Measurements from ENCODE around the gene ARID3A.

Gene ARID3A

GRCh38 chr19:920051-920864 is 5.6 kb upstream of the ARID3A start:
- Histone ChIP-seq H3K27ac (peak overlapping the region; percentile 4), H3K4me3 (ENCODE audit: low read depth in 1 of 2, low read length in 1 of 2) (peak overlapping the region; percentile 27 to 50), H3K9me3 (no peaks in the 10 kb centered on the region), H3K27me3 (peaks cover 57% of the 10 kb centered on the region), H3K36me3 (no peaks in the 10 kb centered on the region), H3K4me1 (ENCODE audit: control insufficient read depth in 1 of 2, insufficient read depth in 1 of 2, low read depth in 1 of 2, low read length in 1 of 2) (peaks cover 61 to 85% of the 10 kb centered on the region in 2 experiments)
- TF ChIP-seq, protein P1, sequence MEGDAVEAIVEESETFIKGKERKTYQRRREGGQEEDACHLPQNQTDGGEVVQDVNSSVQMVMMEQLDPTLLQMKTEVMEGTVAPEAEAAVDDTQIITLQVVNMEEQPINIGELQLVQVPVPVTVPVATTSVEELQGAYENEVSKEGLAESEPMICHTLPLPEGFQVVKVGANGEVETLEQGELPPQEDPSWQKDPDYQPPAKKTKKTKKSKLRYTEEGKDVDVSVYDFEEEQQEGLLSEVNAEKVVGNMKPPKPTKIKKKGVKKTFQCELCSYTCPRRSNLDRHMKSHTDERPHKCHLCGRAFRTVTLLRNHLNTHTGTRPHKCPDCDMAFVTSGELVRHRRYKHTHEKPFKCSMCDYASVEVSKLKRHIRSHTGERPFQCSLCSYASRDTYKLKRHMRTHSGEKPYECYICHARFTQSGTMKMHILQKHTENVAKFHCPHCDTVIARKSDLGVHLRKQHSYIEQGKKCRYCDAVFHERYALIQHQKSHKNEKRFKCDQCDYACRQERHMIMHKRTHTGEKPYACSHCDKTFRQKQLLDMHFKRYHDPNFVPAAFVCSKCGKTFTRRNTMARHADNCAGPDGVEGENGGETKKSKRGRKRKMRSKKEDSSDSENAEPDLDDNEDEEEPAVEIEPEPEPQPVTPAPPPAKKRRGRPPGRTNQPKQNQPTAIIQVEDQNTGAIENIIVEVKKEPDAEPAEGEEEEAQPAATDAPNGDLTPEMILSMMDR (IDR thresholded peaks at IDR 0.05) = no peak

DNA sequence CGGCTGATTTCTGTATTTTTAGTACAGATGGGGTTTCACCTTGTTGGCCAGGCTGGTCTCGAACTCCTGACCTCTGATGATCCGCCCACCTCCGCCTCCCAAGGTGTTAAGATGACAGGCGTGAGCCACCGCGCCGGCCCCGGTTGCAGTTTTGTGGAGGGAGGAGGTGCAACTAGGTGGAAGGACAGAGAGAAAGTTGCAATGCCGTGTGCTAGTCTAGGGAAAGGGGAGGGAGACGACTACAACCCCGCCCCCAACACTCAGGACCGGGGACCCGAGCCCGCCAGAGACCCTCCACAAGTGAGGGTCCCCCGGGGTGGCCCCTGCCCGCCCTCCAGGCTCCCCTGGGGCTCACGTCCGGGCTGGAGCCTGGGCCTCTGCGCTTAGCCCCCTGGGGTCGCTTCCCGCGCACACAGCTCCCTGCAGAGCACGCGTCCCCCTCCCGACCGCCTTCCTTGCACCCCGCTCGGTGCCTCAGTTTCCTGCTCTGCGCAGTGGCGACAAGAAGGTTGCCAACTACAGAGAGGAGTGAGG is 1.2 kb upstream of the ARID3A start:
- peak overlapping the region; percentile 95 for H3K27ac ChIP-seq
- peaks cover 48 to 72% of the 10 kb centered on the region in 2 experiments for H3K4me1 ChIP-seq (ENCODE audit: control insufficient read depth in 1 of 2, insufficient read depth in 1 of 2, low read depth in 1 of 2, low read length in 1 of 2)

DNA sequence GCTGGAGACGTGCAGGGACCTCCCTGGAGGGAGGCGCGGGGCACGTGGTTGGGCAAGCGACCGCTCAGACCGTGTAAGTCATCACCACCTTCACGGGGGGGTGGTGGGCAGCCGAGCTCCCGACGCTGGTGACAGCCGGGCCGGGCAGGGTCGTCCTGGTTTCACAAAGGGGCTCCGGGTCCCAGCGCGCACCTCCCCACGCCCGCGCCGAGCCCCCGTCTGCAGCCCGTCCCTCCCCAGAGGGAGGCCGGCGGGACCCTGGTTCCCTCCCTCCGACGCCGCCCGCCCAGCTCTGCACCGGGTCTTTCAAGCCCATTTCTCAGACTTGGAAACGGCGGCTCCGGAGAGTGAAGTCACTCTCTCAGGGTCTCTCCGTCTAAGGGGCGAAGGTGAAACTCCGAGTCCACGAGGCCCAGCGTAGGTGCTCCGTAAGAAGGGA is 729 bp upstream of the ARID3A start:
- peak overlapping the region; percentile 94 to 95 for H3K4me3 ChIP-seq (ENCODE audit: low read depth in 1 of 2, low read length in 1 of 2)
- H3K4me1 ChIP-seq (ENCODE audit: control insufficient read depth in 1 of 2, insufficient read depth in 1 of 2, low read depth in 1 of 2, low read length in 1 of 2) = peaks cover 48 to 72% of the 10 kb centered on the region in 2 experiments
- peaks cover 12% of the 10 kb centered on the region for H3K36me3 ChIP-seq
- TF ChIP-seq, protein P1 (IDR thresholded peaks at IDR 0.05) = no peak
- peak overlapping the region; percentile 95 for H3K27ac ChIP-seq
- H3K27me3 ChIP-seq = peaks cover 16% of the 10 kb centered on the region
- no peaks in the 10 kb centered on the region for H3K9me3 ChIP-seq

More for the DNA sequence above, 1.2 kb upstream of the ARID3A start:
- Histone ChIP-seq H3K36me3 (peaks cover 7% of the 10 kb centered on the region), H3K9me3 (no peaks in the 10 kb centered on the region), H3K4me3 (ENCODE audit: low read depth in 1 of 2, low read length in 1 of 2) (peak overlapping the region; percentile 94 to 95), H3K27me3 (peaks cover 20% of the 10 kb centered on the region)
- TF ChIP-seq, protein P1 (IDR thresholded peaks at IDR 0.05) = no peak

GRCh38 chr19:926323-926588 is 421 bp downstream of the ARID3A start:
- no peaks in the 10 kb centered on the region for H3K9me3 ChIP-seq
- H3K27me3 ChIP-seq = peaks cover 4% of the 10 kb centered on the region
- TF ChIP-seq, protein P1 (IDR thresholded peaks at IDR 0.05) = no peak
- peak overlapping the region; percentile 94 to 95 for H3K4me3 ChIP-seq (ENCODE audit: low read depth in 1 of 2, low read length in 1 of 2)
- peaks cover 24% of the 10 kb centered on the region for H3K36me3 ChIP-seq
- H3K4me1 ChIP-seq (ENCODE audit: control insufficient read depth in 1 of 2, insufficient read depth in 1 of 2, low read depth in 1 of 2, low read length in 1 of 2) = peaks cover 45 to 70% of the 10 kb centered on the region in 2 experiments
- H3K27ac ChIP-seq = peak overlapping the region; percentile 95

DNA sequence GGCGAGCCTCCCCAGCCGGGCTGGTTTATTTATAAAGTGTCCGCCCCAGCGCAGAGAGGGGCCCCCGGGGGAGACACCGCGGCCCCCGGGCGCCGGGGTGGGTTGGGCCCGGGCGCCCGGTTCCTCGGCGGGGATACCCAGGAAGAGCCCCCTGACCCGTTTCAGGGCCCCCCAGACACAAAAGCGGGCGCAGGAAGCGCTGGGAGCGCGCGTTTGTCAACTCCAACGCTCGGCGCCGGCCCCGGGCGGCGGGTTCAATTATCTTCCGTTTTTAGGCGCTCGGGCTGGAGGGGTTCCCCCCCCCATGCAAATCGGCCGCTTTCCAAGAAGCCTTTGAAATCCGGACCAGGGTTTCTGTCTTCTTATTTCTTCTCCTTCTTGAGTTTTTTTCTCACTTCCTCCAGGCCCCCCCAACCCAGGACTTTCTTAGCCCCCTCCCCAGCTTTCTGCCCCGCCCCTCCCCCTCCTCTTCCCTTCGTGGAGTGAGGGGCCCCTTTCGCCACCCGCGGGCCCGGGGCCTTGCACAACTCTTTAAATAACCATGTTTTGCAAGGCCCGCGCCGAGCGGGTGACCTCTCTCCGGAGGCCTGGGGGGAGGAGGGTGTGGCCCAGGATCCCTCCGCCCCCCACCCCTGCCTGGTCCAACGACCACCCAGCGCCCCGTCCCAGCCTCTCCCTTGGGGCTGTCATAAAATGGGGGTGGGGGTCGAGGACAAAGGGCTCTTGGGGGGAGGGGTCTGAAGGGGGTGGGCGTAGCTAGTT is 935 bp downstream of the ARID3A start:
- peak overlapping the region; percentile 95 for H3K27ac ChIP-seq
- no peaks in the 10 kb centered on the region for H3K9me3 ChIP-seq
- H3K4me3 ChIP-seq (ENCODE audit: low read depth in 1 of 2, low read length in 1 of 2) = peak overlapping the region; percentile 94 to 95
- H3K4me1 ChIP-seq (ENCODE audit: control insufficient read depth in 1 of 2, insufficient read depth in 1 of 2, low read depth in 1 of 2, low read length in 1 of 2) = peaks cover 47 to 67% of the 10 kb centered on the region in 2 experiments
- H3K36me3 ChIP-seq = peaks cover 27% of the 10 kb centered on the region
- TF ChIP-seq, protein P1 (IDR thresholded peaks at IDR 0.05) = no peak
- H3K27me3 ChIP-seq = no peaks in the 10 kb centered on the region
